HEK293 (cell line): Measurements from ENCODE around the gene NDUFB6.

Experiments used
- ATF2 ChIP-seq: fragments of 450-650 bp; formaldehyde crosslinking; IDR thresholded peaks from 2 replicates; pipeline ENCODE4 v1.5.1; 2016; ENCODE audit warnings: missing biosample characterization, missing genetic modification characterization, low read depth
- EGR2 ChIP-seq: fragments of 450-650 bp; formaldehyde crosslinking; IDR thresholded peaks from 2 replicates; pipeline ENCODE4 v1.5.1; 2016; ENCODE audit warnings: low read depth, missing biosample characterization, missing genetic modification characterization
- HOXA7 ChIP-seq: sonication (generic); formaldehyde crosslinking; IDR thresholded peaks from 2 replicates; pipeline ENCODE4 v1.8.1; 2022; ENCODE audit warnings: missing genetic modification reagents, borderline replicate concordance
- HOXC10 ChIP-seq: sonication (generic); formaldehyde crosslinking; IDR thresholded peaks from 2 replicates; pipeline ENCODE4 v1.8.1; 2023; ENCODE audit warnings: mild to moderate bottlenecking, missing genetic modification reagents
- KLF16 ChIP-seq: fragments of 450-650 bp; formaldehyde crosslinking; IDR thresholded peaks from 2 replicates; pipeline ENCODE4 v1.5.1; 2017; ENCODE audit warnings: missing biosample characterization, missing genetic modification characterization
- MZF1 ChIP-seq: fragments of 450-650 bp; formaldehyde crosslinking; IDR thresholded peaks from 2 replicates; pipeline ENCODE4 v1.5.1; 2017; ENCODE audit warnings: missing biosample characterization, missing genetic modification characterization, borderline replicate concordance
- OSR2 ChIP-seq: fragments of 450-650 bp; formaldehyde crosslinking; IDR thresholded peaks from 2 replicates; pipeline ENCODE4 v1.5.1; 2016; ENCODE audit warnings: missing biosample characterization, missing genetic modification characterization
- PRDM4 ChIP-seq: fragments of 450-650 bp; formaldehyde crosslinking; IDR thresholded peaks from 2 replicates; pipeline ENCODE4 v1.5.1; 2017; ENCODE audit warnings: missing biosample characterization, missing genetic modification characterization
- SP7 ChIP-seq: fragments of 450-650 bp; formaldehyde crosslinking; IDR thresholded peaks from 2 replicates; pipeline ENCODE4 v1.5.1; 2016; ENCODE audit warnings: missing biosample characterization, missing genetic modification characterization
- ZBTB1 ChIP-seq: fragments of 450-650 bp; formaldehyde crosslinking; IDR thresholded peaks from 2 replicates; pipeline ENCODE4 v1.5.1; 2016; ENCODE audit warnings: missing biosample characterization, missing genetic modification characterization
- ZBTB10 ChIP-seq: fragments of 450-650 bp; formaldehyde crosslinking; IDR thresholded peaks from 2 replicates; pipeline ENCODE4 v1.5.1; 2016; ENCODE audit warnings: missing biosample characterization, missing genetic modification characterization
- ZBTB20 ChIP-seq: fragments of 450-650 bp; formaldehyde crosslinking; IDR thresholded peaks from 2 replicates; pipeline ENCODE4 v1.5.1; 2016; ENCODE audit warnings: missing biosample characterization, missing genetic modification characterization
- ZBTB44 ChIP-seq: fragments of 450-650 bp; IDR thresholded peaks from 2 replicates; pipeline ENCODE4 v1.5.1; 2018; ENCODE audit warnings: missing biosample characterization, mild to moderate bottlenecking, missing genetic modification characterization
- ZBTB7A ChIP-seq: fragments of 450-650 bp; formaldehyde crosslinking; IDR thresholded peaks from 2 replicates; pipeline ENCODE4 v1.5.1; 2016; ENCODE audit warnings: low read depth, missing biosample characterization, missing genetic modification characterization
- ZNF202 ChIP-seq: fragments of 450-650 bp; formaldehyde crosslinking; IDR thresholded peaks from 2 replicates; pipeline ENCODE4 v1.5.1; 2016; ENCODE audit warnings: missing biosample characterization, missing genetic modification characterization, borderline replicate concordance
- ZNF221 ChIP-seq: fragments of 450-650 bp; formaldehyde crosslinking; IDR thresholded peaks from 2 replicates; pipeline ENCODE4 v1.5.1; 2017; ENCODE audit warnings: missing biosample characterization, missing genetic modification characterization, borderline replicate concordance
- ZNF23 ChIP-seq: fragments of 450-650 bp; formaldehyde crosslinking; IDR thresholded peaks from 2 replicates; pipeline ENCODE4 v1.5.1; 2016; ENCODE audit warnings: missing biosample characterization, missing genetic modification characterization, borderline replicate concordance
- ZNF24 ChIP-seq: fragments of 450-650 bp; formaldehyde crosslinking; IDR thresholded peaks from 2 replicates; pipeline ENCODE4 v1.5.1; 2016; ENCODE audit warnings: missing biosample characterization, missing genetic modification characterization
- ZNF362 ChIP-seq: fragments of 450-650 bp; formaldehyde crosslinking; IDR thresholded peaks from 2 replicates; pipeline ENCODE4 v1.5.1; 2016; ENCODE audit warnings: missing biosample characterization, missing genetic modification characterization
- ZNF394 ChIP-seq: fragments of 450-650 bp; formaldehyde crosslinking; IDR thresholded peaks from 2 replicates; pipeline ENCODE4 v1.5.1; 2016; ENCODE audit warnings: missing biosample characterization, missing genetic modification characterization, mild to moderate bottlenecking, moderate library complexity, borderline replicate concordance
- ZNF549 ChIP-seq: fragments of 450-650 bp; IDR thresholded peaks from 2 replicates; pipeline ENCODE4 v1.5.1; 2018; ENCODE audit warnings: missing biosample characterization, missing genetic modification characterization, mild to moderate bottlenecking, inconsistent platforms, moderate library complexity
- ZNF629 ChIP-seq: fragments of 450-650 bp; formaldehyde crosslinking; IDR thresholded peaks from 2 replicates; pipeline ENCODE4 v1.5.1; 2017; ENCODE audit warnings: missing biosample characterization, missing genetic modification characterization
- ZNF639 ChIP-seq: fragments of 450-650 bp; formaldehyde crosslinking; IDR thresholded peaks from 2 replicates; pipeline ENCODE4 v1.5.1; 2016; ENCODE audit warnings: missing biosample characterization, missing genetic modification characterization
- ZNF660 ChIP-seq: fragments of 450-650 bp; IDR thresholded peaks from 2 replicates; pipeline ENCODE4 v1.5.1; 2018; ENCODE audit warnings: missing biosample characterization, mild to moderate bottlenecking, missing genetic modification characterization
- ZNF76 ChIP-seq: fragments of 450-650 bp; formaldehyde crosslinking; IDR thresholded peaks from 2 replicates; pipeline ENCODE4; 2016; ENCODE audit warnings: low read depth, missing biosample characterization, missing genetic modification characterization, borderline replicate concordance
- ZNF792 ChIP-seq: fragments of 450-650 bp; formaldehyde crosslinking; IDR thresholded peaks from 2 replicates; pipeline ENCODE4 v1.5.1; 2016; ENCODE audit warnings: missing biosample characterization, missing genetic modification characterization
- ZSCAN4 ChIP-seq: fragments of 450-650 bp; formaldehyde crosslinking; IDR thresholded peaks from 2 replicates; pipeline ENCODE4 v1.5.1; 2017; ENCODE audit warnings: missing biosample characterization, missing genetic modification characterization

The NDUFB6 gene

GRCh38 chr9:32552172-32552872, 20.6 kb downstream of the NDUFB6 start, which contains the start of the genes SMIM27 and TOPORS (continued):
- TF ChIP-seq PRDM4 (tag by site-specific recombination) (peak; percentile 45; the same call in 1 of the 2 replicates), HOXC10 (no peak), KLF16 (tag by site-specific recombination) (peak; percentile 90), OSR2 (tag by site-specific recombination) (0 out of 2 replicates have a peak, but pooled peaks have one; percentile 44), ZNF394 (tag by site-specific recombination) (peak; percentile 63), ZBTB20 (tag by site-specific recombination) (peak; percentile 94), ZNF76 (tag by site-specific recombination) (peak; percentile 85), ZNF792 (tag by site-specific recombination) (no peak), ZNF362 (tag by site-specific recombination) (0 out of 2 replicates have a peak, but pooled peaks have one; percentile 0), ZBTB44 (tag by site-specific recombination) (no peak), ZNF660 (peak; percentile 76), ATF2 (no peak), ZBTB10 (tag by site-specific recombination) (peak; percentile 56), HOXA7 (CRISPR knock-in tag) (no peak), ZSCAN4 (peak; percentile 39; the same call in 1 of the 2 replicates), ZNF549 (tag by site-specific recombination) (no peak), ZNF24 (tag by site-specific recombination) (peak; percentile 76), ZNF202 (tag by site-specific recombination) (no peak), EGR2 (tag by site-specific recombination) (peak; percentile 60; the same call in 1 of the 2 replicates), SP7 (peak; percentile 62), ZNF23 (tag by site-specific recombination) (no peak), ZBTB7A (tag by site-specific recombination) (peak; percentile 50; the same call in 1 of the 2 replicates), ZNF639 (tag by site-specific recombination) (peak; percentile 51; the same call in 1 of the 2 replicates), ZNF629 (tag by site-specific recombination) (peak; percentile 82), ZNF221 (tag by site-specific recombination) (no peak), MZF1 (tag by site-specific recombination) (peak; percentile 19; the same call in 1 of the 2 replicates), ZBTB1 (tag by site-specific recombination) (no peak)
